ENCODE measurements around the gene MACROD1. TPM values are rescaled to one million over a fixed set of nuclear protein-coding genes. Genes with fewer than 3 reads are reported as not detected.

The MACROD1 gene
- total RNA-seq, 1 donor from 2014 or later, result 3.4 TPM

DNA sequence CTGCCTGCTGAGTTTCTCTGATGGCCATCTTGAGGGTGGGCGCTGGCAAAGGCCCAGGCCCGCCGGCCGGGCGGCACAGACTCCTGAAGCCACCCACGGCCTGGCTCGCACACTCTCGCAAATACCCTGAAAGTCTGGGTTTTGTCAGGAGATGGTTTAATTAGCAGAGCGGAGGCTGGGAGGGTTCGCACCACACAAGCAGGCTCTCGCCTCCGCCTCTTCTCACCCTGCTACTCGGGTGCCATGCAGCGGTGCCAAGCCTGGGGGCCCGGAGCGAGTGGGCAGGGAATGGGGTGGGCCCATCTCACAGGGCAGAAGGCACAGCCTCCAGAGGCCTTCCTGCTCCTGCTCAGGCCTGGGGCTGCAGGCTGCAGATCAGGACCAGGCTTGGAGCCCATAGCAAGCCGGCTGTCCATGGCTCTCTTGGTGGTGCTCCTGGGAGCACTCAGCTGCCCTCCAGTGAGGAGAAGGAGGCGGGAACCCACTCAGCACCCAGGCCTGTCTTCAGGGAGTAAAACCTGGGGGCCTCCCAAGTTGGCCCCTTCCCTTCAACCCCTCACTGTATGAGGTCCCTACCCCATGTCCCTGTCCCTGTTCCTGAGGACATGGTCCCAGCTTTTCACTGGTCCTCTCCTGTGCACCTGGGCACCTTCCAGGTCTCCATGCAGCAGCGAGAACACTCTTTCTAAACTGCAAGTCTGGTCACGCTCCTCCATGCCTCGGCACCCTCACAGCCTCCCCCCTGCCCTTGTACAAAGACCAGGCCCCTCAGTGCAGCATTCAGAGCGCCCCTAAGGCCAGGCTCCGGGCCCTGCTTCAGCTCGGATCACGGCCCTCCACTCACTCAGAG is 68.2 kb downstream of the MACROD1 start:
- peaks cover 5% of the 10 kb centered on the region for H3K9me3 Mint-ChIP-seq (ENCODE audit: unreplicated experiment)
- Histone ChIP-seq H3K4me3 (ENCODE audit: insufficient read depth, low read depth, low read length) (no peak overlapping the region), H4K20me1 (ENCODE audit: insufficient read depth, low read length) (peaks cover 86% of the 10 kb centered on the region), H3K79me2 (ENCODE audit: insufficient read depth, low read length) (no peaks in the 10 kb centered on the region), H2AFZ (ENCODE audit: low read depth, low read length) (no peak overlapping the region), H3K27me3 (ENCODE audit: insufficient read depth, low read length) (peaks cover 67% of the 10 kb centered on the region), H3K4me1 (ENCODE audit: insufficient read depth, low read length) (peaks cover 20% of the 10 kb centered on the region), H3K36me3 (ENCODE audit: insufficient read depth, low read length) (no peaks in the 10 kb centered on the region), H3K9ac (ENCODE audit: low read length) (no peak overlapping the region), H3K4me2 (ENCODE audit: low read length) (no peak overlapping the region), H3K9me3 (ENCODE audit: insufficient read depth, low read depth, low read length) (no peaks in the 10 kb centered on the region), H3K27ac (ENCODE audit: low read depth, low read length) (no peak overlapping the region)
- H3K4me1 Mint-ChIP-seq (ENCODE audit: low read depth, unreplicated experiment), result peaks cover 18% of the 10 kb centered on the region
- TF ChIP-seq, protein P1, sequence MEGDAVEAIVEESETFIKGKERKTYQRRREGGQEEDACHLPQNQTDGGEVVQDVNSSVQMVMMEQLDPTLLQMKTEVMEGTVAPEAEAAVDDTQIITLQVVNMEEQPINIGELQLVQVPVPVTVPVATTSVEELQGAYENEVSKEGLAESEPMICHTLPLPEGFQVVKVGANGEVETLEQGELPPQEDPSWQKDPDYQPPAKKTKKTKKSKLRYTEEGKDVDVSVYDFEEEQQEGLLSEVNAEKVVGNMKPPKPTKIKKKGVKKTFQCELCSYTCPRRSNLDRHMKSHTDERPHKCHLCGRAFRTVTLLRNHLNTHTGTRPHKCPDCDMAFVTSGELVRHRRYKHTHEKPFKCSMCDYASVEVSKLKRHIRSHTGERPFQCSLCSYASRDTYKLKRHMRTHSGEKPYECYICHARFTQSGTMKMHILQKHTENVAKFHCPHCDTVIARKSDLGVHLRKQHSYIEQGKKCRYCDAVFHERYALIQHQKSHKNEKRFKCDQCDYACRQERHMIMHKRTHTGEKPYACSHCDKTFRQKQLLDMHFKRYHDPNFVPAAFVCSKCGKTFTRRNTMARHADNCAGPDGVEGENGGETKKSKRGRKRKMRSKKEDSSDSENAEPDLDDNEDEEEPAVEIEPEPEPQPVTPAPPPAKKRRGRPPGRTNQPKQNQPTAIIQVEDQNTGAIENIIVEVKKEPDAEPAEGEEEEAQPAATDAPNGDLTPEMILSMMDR (IDR thresholded peaks at IDR 0.05; ENCODE audit: insufficient read depth, low read depth, low read length), result no peak
- TF ChIP-seq EZH2 (IDR thresholded peaks at IDR 0.05; ENCODE audit: insufficient read depth, low read length), result no peak
- peaks cover 1% of the 10 kb centered on the region for H3K36me3 Mint-ChIP-seq (ENCODE audit: low read depth, unreplicated experiment)
- H3K4me3 Mint-ChIP-seq (ENCODE audit: unreplicated experiment), result no peak overlapping the region
- peaks cover 73% of the 10 kb centered on the region for H3K27me3 Mint-ChIP-seq (ENCODE audit: low read depth, unreplicated experiment)
- FAIRE-seq (no peak), DNase-seq (ENCODE audit: low read depth) (no peak)
- no peak overlapping the region for H3K27ac Mint-ChIP-seq (ENCODE audit: unreplicated experiment)

DNA sequence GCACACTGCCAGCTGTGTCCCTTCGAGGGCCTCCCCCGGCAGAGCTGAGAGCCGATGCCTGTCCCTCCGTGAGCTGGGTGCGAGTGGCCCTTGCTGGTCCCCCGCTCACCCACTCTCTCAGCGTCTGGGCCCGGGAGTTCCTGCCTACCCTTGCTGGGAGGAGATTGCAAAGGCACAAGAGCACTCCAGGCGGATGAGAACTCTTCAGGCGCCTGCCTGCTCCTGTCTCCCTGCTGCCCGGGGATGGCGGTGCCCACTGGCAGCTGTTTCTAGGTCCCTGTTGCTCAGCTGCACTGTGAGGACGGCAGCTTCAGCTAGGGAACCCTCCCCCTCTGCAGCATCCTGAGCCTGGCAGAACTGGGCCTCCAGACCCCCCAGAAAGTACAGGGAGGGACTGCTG is 69.1 kb downstream of the MACROD1 start:
- Histone ChIP-seq H4K20me1 (ENCODE audit: insufficient read depth, low read length) (peaks cover 91% of the 10 kb centered on the region), H3K4me1 (ENCODE audit: insufficient read depth, low read length) (peaks cover 20% of the 10 kb centered on the region), H3K27me3 (ENCODE audit: insufficient read depth, low read length) (peaks cover 67% of the 10 kb centered on the region), H3K36me3 (ENCODE audit: insufficient read depth, low read length) (no peaks in the 10 kb centered on the region), H3K27ac (ENCODE audit: low read depth, low read length) (no peak overlapping the region), H3K9me3 (ENCODE audit: insufficient read depth, low read depth, low read length) (no peaks in the 10 kb centered on the region), H3K4me2 (ENCODE audit: low read length) (no peak overlapping the region), H3K79me2 (ENCODE audit: insufficient read depth, low read length) (no peaks in the 10 kb centered on the region), H3K4me3 (ENCODE audit: insufficient read depth, low read depth, low read length) (no peak overlapping the region), H2AFZ (ENCODE audit: low read depth, low read length) (no peak overlapping the region), H3K9ac (ENCODE audit: low read length) (no peak overlapping the region)
- Mint-ChIP-seq H3K4me3 (ENCODE audit: unreplicated experiment) (no peak overlapping the region), H3K27me3 (ENCODE audit: low read depth, unreplicated experiment) (peaks cover 71% of the 10 kb centered on the region), H3K4me1 (ENCODE audit: low read depth, unreplicated experiment) (peaks cover 18% of the 10 kb centered on the region), H3K9me3 (ENCODE audit: unreplicated experiment) (peaks cover 5% of the 10 kb centered on the region), H3K36me3 (ENCODE audit: low read depth, unreplicated experiment) (peaks cover 1% of the 10 kb centered on the region), H3K27ac (ENCODE audit: unreplicated experiment) (no peak overlapping the region)
- DNase-seq (ENCODE audit: low read depth) (no peak), FAIRE-seq (no peak)
- TF ChIP-seq, protein P1 (IDR thresholded peaks at IDR 0.05; ENCODE audit: insufficient read depth, low read depth, low read length), result no peak
- no peak for TF ChIP-seq EZH2 (IDR thresholded peaks at IDR 0.05; ENCODE audit: insufficient read depth, low read length)

DNA sequence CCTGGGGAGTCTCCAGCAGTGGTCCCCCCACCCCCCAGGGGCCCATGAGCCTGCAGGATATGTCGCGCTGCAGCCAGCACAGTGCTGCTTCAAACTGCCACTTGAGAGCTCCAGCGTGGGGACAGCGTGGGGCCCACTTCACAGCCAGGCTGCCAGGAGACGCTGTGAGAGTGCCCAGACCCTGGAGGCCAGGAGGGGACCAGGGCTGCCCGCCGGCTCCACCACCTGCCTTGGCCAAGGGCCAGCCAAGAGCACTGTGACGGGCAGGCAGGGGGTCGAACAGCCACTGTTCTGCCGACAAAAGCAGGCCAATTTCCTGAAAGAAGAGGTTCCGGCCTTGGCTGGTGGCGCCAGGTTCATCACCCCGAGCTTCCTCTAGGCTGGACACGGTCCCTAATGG is 70.0 kb downstream of the MACROD1 start:
- Histone ChIP-seq H2AFZ (ENCODE audit: low read depth, low read length) (no peak overlapping the region), H3K27me3 (ENCODE audit: insufficient read depth, low read length) (peaks cover 65% of the 10 kb centered on the region), H3K79me2 (ENCODE audit: insufficient read depth, low read length) (no peaks in the 10 kb centered on the region), H4K20me1 (ENCODE audit: insufficient read depth, low read length) (peaks cover 86% of the 10 kb centered on the region), H3K4me1 (ENCODE audit: insufficient read depth, low read length) (peaks cover 20% of the 10 kb centered on the region), H3K9ac (ENCODE audit: low read length) (no peak overlapping the region), H3K4me3 (ENCODE audit: insufficient read depth, low read depth, low read length) (no peak overlapping the region), H3K36me3 (ENCODE audit: insufficient read depth, low read length) (no peaks in the 10 kb centered on the region), H3K9me3 (ENCODE audit: insufficient read depth, low read depth, low read length) (no peaks in the 10 kb centered on the region), H3K27ac (ENCODE audit: low read depth, low read length) (no peak overlapping the region), H3K4me2 (ENCODE audit: low read length) (no peak overlapping the region)
- peaks cover 18% of the 10 kb centered on the region for H3K4me1 Mint-ChIP-seq (ENCODE audit: low read depth, unreplicated experiment)
- no peak overlapping the region for H3K4me3 Mint-ChIP-seq (ENCODE audit: unreplicated experiment)
- H3K9me3 Mint-ChIP-seq (ENCODE audit: unreplicated experiment), result peaks cover 5% of the 10 kb centered on the region
- DNase-seq (ENCODE audit: low read depth), result no peak
- H3K36me3 Mint-ChIP-seq (ENCODE audit: low read depth, unreplicated experiment), result peaks cover 1% of the 10 kb centered on the region
- H3K27me3 Mint-ChIP-seq (ENCODE audit: low read depth, unreplicated experiment), result peaks cover 67% of the 10 kb centered on the region
- TF ChIP-seq EZH2 (IDR thresholded peaks at IDR 0.05; ENCODE audit: insufficient read depth, low read length), result no peak
- TF ChIP-seq, protein P1 (IDR thresholded peaks at IDR 0.05; ENCODE audit: insufficient read depth, low read depth, low read length), result no peak
- FAIRE-seq, result no peak
- H3K27ac Mint-ChIP-seq (ENCODE audit: unreplicated experiment), result no peak overlapping the region

Measured in astrocyte (in vitro differentiated cells and primary cell).